Kidney epithelial cell (primary cell): ENCODE measurements around the gene MSH4. TPM values are rescaled to one million over a fixed set of nuclear protein-coding genes. Genes with fewer than 3 reads are reported as not detected.

Experiments used
- DNase-seq: peaks from one replicate; pipeline ENCODE4 v3.0.0-alpha.2; 2010; ENCODE audit warnings: low read depth
- H3K27me3 ChIP-seq: 2 replicates; pipeline ENCODE4 v1.6.0; 2011; ENCODE audit warnings: low read length; ENCODE audit not compliant: control insufficient read depth, insufficient read depth
- H3K36me3 ChIP-seq: 2 replicates; pipeline ENCODE4 v1.5.1; 2011; ENCODE audit warnings: low read length; ENCODE audit not compliant: control insufficient read depth, insufficient read depth
- H3K4me3 ChIP-seq: 2 replicates; pipeline ENCODE4 v1.5.1; 2011; ENCODE audit warnings: low read depth, mild to moderate bottlenecking, control low read depth, low read length
- CTCF ChIP-seq: IDR thresholded peaks from 2 replicates; pipeline ENCODE4 v1.5.1; 2011; ENCODE audit warnings: mild to moderate bottlenecking, moderate library complexity, low read length, control low read depth, inconsistent platforms; ENCODE audit not compliant: insufficient read depth, poor library complexity, severe bottlenecking
- total RNA-seq: library from RNA; depleted of rRNA; stranded (reverse); fragments of >200 nt; gene quantifications from 2 replicates; pipeline ENCODE4 v1.2.3, GENCODE V29; 2015

The MSH4 gene
- total RNA-seq, 1 donor from 2014 or later: 0.08 TPM

- Histone ChIP-seq H3K27me3 (no peaks in the 10 kb centered on the region), H3K4me3 (no peak overlapping the region), H3K36me3 (no peaks in the 10 kb centered on the region)
- DNase-seq: no peak
- no peak for TF ChIP-seq CTCF
Measured at GRCh38 chr1:75845576-75845975, 48.9 kb downstream of the MSH4 start.

- no peak for DNase-seq
- Histone ChIP-seq H3K27me3 (no peaks in the 10 kb centered on the region), H3K4me3 (no peak overlapping the region), H3K36me3 (no peaks in the 10 kb centered on the region)
- no peak for TF ChIP-seq CTCF
Measured at GRCh38 chr1:75855010-75855409, 58.3 kb downstream of the MSH4 start.

GRCh38 chr1:75855734-75856133 lies 59.1 kb downstream of the MSH4 start:
- Histone ChIP-seq H3K36me3 (no peaks in the 10 kb centered on the region), H3K27me3 (no peaks in the 10 kb centered on the region), H3K4me3 (no peak overlapping the region)
- no peak for DNase-seq
- no peak for TF ChIP-seq CTCF

- Histone ChIP-seq H3K4me3 (no peak overlapping the region), H3K27me3 (no peaks in the 10 kb centered on the region), H3K36me3 (no peaks in the 10 kb centered on the region)
- TF ChIP-seq CTCF: no peak
- DNase-seq: no peak
Measured at GRCh38 chr1:75861831-75862230, 65.1 kb downstream of the MSH4 start.

GRCh38 chr1:75870951-75871350 lies 74.3 kb downstream of the MSH4 start:
- no peaks in the 10 kb centered on the region for H3K27me3 ChIP-seq
- H3K4me3 ChIP-seq: no peak overlapping the region
- no peaks in the 10 kb centered on the region for H3K36me3 ChIP-seq
- TF ChIP-seq CTCF: no peak
- no peak for DNase-seq

- TF ChIP-seq CTCF: no peak
- no peaks in the 10 kb centered on the region for H3K27me3 ChIP-seq
Measured at GRCh38 chr1:75879985-75880384, 83.3 kb downstream of the MSH4 start.

More at GRCh38 chr1:75879985-75880384, 83.3 kb downstream of the MSH4 start:
- DNase-seq: no peak
- no peak overlapping the region for H3K4me3 ChIP-seq
- H3K36me3 ChIP-seq: no peaks in the 10 kb centered on the region
